Measurements from ENCODE around the gene RAPSN.

DNA sequence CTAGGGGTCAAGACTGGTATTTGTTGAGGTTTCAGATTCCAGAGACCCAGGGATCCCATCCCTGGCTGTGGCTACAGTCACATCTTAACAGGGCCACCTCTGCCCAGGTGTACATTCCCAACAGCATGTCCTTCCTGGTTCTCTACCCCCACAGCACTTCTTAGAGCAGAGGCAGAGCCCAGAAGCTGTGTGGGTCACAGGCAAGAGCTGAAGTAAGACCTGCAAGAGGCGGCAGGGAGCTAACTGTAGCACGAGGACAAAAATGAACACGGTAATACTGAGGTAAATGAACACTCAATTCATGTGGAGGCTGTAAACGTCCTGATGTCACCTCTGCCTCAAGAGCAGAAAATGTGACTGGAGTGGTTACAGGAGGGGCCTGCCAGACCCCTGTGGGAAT is 21.7 kb upstream of the RAPSN start:
- TF ChIP-seq SRF (IDR thresholded peaks at IDR 0.05; ENCODE audit: low read depth, low read length) (no peak), CTCF (IDR thresholded peaks at IDR 0.05; ENCODE audit: control extremely low read depth in 1 of 3, insufficient read depth in 1 of 3, low read depth in 1 of 3, low read length in 3 of 3) (no peak), GTF2F1 (IDR thresholded peaks at IDR 0.05; ENCODE audit: borderline replicate concordance, low read depth, low read length) (no peak)
